HUDEP-2 (cell line): Measurements from ENCODE around the gene TRNP1.
"Not testable (repeated sequence)": the region's sequence is repeated elsewhere in the genome, so short reads cannot be mapped to it uniquely, and the experiment has no call there.

Experiments used
- DNase-seq, 76 experiments: peaks; one replicate each; lab custom pipeline; 2025; ENCODE audit not compliant: unreplicated experiment in 76 of 76; lab: John Stamatoyannopoulos, UW

Gene TRNP1, protein sequence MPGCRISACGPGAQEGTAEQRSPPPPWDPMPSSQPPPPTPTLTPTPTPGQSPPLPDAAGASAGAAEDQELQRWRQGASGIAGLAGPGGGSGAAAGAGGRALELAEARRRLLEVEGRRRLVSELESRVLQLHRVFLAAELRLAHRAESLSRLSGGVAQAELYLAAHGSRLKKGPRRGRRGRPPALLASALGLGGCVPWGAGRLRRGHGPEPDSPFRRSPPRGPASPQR

DNA sequence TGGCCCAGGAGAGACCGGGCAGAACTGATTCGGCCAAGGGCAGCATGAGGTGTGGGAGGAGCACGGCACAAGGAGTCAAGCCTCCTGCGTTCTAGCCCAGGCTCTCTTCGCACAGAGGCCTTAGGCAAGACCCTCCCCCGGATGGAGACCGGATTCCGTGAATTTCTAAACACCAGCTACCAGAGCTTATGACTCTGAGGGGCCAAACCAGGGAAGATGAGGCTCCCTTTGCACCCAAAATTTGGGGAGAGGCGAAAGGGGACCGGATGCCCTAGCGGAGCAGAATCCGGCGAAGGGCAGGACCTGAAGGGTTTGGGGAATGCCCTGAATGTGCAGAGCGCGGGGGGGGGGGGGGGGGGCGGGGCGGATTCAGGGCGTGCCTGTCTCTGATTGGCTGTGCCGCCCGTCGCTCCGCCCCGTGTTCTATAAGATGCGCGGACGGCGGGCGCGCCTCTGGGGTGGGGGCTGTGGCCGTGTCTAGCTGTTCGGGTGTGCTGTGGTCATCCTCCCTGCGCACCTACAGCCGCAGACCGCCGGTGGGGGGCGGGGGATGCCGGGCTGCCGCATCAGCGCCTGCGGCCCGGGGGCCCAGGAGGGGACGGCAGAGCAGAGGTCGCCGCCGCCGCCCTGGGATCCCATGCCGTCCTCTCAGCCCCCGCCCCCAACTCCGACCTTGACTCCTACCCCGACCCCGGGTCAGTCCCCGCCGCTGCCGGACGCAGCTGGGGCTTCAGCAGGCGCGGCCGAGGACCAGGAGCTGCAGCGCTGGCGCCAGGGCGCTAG lies at the start of gene TRNP1:
TSS of gene TRNP1 (plus strand) at position 456 of the 783 bp plus-strand sequence. CDS start at position 551, 95 bp downstream.
- peak in 51 of 76 experiments; percentile 5 to 70 (median 44) for DNase-seq

DNA sequence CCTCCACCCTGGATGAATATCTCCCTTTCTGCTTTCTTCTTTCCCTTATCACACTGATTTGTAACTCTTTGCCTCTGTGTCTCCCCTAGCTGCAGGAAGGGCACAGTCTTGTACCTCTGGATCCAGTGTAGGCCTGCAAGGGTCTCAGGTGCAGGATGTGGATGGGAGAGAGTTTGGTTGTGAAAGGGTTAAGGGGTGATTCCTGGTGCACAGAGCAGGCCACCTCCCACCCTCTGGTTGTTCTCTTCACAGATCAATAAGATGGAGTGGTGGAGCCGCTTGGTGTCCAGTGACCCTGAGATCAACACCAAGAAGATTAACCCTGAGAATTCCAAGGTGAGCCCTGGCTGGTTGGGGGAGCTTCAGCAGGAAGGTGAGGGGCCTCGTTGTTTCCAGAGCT lies 48.4 kb upstream of the TRNP1 start:
- DNase-seq: no peak

DNA sequence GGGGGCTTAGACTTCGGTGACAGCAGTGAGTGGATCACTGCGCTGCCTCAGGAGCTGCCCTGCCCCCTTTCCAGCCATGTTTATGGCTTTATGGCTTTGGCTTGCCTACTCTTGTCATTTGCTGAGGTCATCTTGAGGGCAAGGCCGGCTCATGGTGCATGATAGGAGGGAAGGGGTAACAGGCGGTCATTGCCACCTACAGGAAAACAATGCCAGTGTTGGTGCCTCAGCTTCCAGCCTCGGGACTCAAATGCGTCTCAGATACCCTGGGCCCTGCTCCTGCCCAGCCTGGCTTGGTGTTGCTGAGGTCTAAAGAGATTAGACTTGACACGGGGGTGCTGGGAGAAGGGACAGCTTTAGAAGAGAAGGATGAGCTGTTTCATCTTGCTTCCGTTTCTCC lies 47.8 kb upstream of the TRNP1 start:
- DNase-seq: no peak

DNA sequence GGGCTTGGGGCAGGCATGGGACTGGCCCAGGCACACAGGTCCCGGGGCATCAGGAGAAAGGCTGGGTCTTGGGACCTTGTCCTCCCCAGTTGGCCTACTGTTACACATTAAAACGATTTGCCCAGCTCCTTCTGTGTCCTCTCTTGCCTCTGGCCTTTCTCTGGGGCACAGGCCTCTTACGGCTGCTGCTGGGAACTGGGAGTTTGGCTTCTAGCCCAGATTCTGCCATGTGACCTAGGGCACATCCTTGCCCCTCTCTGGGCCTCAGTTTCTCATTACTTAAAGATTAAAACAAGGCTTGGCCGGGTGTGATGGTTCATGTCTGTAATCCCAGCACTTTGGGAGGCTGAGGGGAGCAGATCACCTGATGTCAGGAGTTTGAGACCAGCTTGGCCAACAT lies 47.2 kb upstream of the TRNP1 start:
- DNase-seq: no peak

DNA sequence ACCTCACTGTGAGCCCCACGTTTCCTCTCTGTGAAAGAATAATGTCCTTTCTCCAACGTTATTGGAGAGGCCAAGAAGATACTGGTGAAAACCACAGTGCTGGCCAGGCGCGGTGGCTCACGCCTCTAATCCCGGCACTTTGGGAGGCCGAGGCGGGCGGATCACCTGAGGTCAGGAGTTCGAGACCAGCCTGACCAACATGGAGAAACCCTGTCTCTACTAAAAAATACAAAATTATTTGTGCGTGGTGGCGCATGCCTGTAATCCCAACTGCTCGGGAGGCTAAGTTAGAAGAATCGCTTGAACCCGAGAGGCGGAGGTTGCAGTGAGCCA lies 44.8 kb upstream of the TRNP1 start:
- DNase-seq: not testable (repeated sequence)

DNA sequence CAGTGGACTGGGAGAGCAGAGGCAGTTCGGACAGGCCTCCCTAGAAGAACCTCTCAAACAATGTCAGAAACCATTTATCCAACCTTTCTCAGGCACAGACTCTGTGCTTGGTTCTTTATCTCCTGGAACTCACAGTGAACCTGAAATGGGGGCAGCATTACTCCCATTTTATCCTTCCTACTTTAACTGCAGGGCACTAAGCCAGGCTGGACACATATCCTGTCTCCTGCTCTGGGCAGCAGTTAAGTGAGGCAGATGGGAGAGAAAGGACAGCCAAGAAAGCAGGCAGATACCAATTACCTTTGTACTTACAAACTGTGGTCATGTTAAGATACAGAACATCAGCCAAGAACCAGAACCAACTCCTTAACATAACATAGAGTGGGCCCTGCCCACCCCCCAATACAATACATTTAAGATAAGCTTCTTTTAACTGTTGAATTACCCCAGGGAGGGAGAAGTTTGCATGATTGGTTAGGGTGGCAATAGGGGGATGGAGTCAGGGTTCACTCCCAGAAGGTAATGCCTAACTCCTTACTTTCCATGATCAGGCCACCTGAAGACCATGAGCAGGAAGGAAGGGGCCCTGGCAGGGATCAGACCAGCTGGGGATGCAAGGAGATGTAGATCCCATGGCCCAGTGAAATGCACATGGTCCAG lies 44.1 kb upstream of the TRNP1 start:
- no peak for DNase-seq

DNA sequence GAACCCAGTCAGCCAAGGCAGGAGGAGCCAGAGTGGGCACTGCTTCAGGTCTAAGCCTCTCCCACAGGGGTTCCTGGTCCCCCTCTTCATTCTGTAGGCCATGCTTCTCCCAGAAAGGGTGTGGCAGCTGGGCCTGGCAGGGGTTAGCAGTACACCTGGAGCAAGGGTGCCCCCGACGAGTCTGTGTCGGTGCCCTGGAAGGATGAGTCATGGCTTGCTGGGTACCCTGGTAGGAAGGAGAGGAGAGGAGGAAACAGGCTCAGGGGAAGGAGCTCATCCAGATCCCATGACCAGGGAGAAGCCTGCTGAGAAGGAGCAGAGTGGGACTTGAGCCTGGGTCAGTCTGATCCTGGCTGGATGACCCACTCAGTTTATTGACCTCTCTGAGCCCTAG lies 43.6 kb upstream of the TRNP1 start:
- DNase-seq: peak in 1 of 76 experiments; percentile 6

DNA sequence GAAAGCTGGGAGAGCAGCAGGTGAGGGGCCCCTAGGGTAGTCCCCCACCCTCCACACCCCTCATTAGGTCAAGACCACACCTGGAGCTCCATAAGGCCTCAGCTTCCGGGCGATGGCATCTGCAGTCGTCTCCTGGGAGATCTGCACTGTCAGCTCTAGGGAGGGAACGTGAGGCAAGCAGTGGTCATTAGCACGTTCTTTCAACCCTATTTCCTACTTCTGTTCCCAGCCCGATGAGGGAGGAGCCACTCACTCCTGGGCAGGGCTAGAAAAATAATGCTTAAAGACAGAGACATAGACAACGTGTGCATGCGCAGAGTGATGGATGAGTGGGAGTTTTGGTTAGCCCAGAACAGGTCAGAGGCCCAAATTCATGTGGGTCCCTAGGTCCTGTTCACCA lies 42.9 kb upstream of the TRNP1 start:
- DNase-seq: no peak

DNA sequence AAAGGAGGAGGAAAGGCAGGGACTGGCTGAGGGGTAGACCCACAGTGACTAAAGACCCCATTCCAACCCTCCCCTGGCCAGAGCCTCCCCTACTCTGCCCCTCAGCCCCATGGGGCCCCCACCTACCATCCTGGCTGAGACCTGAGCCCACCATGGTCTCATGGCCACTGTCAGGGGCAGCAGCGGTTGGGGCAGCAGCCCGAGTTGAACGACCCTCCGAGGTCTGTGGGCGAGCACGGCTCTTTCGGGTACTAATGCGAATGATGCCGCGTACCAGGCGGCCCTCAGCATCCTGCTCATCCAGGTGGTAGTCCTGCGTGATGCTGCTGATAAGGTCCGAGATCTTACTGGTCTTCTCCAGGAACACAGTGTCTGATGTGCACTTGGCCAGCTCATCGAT lies 42.3 kb upstream of the TRNP1 start:
- no peak for DNase-seq

DNA sequence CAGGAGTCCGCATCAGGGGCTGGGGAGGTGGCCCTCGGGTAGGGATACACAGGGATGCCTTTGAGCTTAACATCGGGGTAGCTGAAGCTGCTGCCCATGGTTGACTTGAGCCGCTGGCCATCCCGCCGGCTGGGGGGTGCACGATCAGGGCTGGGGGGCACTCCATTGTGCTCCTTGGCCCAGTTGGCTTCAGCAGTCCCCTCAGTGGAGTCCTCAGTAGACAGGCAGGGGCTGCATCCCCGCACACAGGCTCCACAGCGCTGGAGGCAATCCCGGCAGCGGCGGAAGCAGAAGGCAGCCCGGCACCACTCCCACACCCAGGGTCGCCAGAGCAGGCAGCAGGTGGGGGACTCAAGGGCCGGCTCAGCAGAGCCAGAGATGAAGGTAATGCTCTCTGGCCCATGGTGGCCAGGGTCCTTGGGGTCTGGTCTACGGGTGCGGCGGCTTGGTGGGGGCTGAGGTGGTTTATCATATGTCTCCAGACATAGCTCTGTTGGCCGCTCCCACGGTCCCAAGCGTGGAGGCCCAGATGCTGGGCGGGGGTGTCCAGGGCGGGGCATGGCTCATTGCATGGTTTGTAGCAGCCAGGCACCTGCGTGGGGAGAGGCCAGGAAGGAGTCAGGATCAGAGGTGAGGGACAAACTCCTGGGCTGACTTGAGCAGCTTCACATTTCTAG lies 41.5 kb upstream of the TRNP1 start:
- DNase-seq: peak in 20 of 76 experiments; percentile 5 to 37 (median 16)

DNA sequence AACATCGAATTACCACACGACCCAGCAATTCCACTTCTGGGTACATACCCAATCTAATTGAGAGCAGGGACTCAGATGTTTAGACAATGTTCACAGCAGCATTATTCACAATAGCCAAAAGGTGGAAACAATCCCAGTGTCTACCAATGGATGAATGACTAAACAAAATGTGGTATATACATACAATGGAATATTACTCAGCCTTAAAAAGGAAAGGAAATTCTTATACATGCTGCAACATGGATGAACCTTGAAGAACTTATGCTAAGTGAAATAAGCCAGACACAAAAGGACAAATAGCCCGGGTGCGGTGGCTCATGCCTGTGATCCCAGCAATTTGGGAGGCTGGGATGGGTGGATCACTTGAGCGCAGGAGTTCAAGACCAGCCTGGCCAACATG lies 40.1 kb upstream of the TRNP1 start:
- DNase-seq: no peak

DNA sequence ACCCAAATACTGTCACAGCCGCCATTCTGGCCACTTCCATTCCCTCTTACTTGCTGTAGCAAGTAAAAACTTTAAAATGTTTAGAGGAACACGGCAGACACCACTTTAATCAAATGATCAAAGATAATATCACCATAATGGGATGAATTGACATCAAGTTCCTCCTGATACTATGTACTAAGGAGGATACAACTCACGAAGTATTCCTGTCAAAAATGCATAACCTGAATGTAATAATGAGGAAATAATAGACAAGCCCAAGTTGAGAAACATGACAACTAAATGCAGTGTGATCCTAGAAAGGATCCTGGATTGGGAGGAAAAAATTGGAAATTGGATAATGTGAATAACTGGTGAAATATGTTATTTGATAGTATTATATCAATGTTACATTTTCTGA lies 37.2 kb upstream of the TRNP1 start:
- no peak for DNase-seq

DNA sequence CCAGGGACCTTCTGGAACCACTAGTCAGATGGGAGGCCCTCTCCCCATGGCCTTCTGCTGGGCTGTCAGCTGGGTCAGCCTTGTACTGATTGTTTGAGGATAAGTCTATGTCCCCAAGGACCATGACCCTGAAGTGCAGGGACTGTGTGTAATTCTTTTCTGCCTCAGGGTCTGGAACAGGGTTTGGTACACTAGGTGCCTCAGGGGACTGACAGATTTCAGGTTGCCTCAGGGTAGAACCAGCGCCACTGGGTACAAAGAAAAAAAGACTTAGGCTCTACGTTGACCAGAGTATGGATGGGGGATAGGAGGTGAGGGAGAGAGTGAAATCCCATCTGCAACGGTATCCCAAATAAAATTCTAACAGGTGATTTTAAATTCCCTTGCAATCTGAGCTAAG lies 36.2 kb upstream of the TRNP1 start:
- no peak for DNase-seq

DNA sequence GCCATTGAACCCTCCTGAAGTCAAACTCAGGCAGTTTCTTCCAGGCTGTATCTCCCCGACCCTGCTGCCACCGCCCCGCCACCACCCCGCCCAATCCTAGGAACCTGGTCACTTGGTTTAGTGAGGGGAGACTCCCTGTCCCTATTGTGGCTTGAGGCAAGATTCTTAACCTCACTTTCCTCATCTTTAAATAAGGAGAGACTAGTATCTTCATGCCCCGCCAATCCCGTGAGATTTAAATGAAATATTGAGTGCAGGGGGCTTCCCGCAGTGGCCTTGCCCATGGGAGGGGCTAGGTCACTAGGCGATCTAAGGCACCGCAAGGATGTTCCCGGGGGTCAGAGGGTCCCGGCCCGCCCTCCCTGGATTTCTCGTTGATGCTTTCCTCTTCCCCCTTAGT lies 34.2 kb upstream of the TRNP1 start:
- no peak for DNase-seq

DNA sequence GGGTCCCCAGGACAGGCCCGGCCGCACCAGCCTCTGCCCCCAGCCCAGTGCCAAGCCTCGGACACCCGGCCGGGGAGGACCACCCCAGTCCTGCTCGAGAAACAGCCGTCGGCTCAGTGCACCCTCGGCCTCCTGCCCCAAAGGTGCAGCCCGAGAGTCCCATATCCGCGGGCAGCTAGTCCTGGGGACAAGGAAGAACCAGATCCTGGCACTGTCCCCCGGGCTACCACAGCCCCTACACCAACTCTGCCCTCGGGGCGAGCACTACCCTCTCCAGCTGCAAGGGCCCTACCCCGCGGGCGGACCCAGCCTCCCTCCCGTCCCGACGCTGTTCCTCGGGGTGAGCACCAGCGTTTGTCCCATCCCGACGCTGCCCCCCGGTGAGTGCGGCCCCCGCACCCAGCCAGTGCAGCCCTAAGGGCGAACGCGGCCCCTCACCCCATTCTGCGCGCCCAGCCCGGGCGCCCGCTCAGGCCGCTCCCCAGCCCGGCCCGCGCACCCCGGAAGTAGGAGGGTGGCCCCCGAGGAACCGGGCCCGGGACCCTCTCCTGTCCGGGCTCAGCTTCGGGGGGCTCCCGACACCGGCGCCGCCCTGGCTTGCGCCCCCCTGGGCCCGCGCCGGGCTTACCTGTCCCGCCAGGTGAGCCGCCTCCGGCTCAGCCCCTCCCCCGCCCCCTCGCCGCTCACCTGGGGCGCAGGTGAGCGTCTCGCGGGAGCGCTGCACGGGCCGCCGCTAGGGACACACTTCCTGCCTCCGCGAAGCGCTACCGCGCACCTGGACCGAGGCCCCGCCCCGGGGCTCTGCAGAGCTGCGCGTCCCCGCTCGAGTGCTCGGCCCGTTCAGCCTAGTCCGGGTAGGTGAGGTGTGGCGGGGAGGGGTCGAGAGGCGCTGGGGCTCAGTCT lies 33.5 kb upstream of the TRNP1 start, which contains the start of gene KDF1:
TSS of gene KDF1 (minus strand) at position 747 of the 903 bp plus-strand sequence. CDS start 8,088 bp downstream, outside the sequence.
- DNase-seq: no peak

DNA sequence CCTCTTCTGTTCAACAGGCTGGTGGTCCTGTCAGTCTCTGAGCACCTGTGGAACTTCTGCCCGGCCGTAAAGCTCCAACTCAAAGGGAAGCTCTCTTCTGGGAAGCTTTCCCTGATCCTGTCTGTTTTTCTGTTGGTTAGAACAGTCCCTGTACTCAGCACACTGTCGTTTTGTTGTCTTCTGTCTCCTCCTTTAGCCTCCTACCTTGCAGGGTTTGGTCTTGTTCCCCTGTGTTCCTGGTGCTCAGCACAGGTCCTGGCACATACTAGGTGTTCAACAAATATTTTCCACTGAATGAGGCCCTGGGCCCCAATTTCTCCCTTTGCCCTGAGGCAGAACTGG lies 32.9 kb upstream of the TRNP1 start:
- no peak for DNase-seq

DNA sequence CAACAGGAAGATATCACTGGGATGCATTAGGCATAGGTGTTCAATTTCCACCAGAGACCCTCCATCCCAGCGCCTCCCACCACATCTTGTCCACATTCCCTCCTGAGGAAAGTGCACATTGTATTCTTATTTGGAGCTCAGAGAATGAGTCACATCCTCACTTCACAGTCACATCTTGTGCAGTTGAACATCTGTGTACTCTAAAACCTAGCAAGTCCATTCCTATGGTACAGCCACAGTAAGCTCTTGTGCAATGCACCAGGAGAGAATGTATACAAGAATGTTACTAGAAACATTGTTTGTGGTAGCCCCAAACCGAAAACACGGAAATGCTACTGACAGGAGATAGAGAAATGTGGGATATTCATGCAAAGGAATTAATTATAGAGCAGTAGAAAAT lies 31.7 kb upstream of the TRNP1 start:
- DNase-seq: no peak

DNA sequence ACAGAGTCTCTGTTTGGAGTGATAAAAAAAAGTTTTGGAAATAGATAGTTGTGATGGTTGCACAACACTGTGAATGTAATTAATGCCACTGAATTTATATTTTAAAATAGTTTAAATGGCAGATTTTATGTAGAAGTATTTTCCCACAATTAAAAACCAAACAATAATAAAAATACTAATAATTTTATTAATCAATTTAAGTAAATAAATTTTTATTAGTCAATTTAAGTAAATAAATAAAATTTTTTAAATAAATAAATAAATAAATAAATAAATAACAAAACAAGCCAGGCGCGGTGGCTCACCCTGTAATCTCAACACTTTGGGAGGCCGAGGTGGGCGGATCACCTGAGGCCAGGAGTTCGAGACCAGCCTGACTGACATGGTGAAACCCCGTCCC lies 28.3 kb upstream of the TRNP1 start:
- no peak for DNase-seq

DNA sequence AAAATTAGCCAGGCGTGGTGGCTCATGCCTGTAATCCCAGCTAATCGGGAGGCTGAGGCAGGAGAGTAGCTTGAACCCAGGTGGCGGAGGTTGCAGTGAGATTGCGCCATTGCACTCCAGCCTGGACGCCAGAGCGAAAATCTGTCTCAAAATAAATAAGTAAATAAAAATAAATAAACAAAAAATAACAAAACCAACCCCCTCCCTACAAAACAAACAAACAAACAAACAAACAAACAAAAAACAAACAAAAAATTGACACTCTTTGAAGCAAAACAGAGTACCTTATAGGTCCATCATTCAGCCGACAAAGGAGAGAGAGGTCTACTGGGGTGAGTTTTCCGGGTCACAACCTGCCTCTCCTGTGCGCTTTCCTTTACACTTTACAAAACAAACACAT lies 27.9 kb upstream of the TRNP1 start:
- no peak for DNase-seq

DNA sequence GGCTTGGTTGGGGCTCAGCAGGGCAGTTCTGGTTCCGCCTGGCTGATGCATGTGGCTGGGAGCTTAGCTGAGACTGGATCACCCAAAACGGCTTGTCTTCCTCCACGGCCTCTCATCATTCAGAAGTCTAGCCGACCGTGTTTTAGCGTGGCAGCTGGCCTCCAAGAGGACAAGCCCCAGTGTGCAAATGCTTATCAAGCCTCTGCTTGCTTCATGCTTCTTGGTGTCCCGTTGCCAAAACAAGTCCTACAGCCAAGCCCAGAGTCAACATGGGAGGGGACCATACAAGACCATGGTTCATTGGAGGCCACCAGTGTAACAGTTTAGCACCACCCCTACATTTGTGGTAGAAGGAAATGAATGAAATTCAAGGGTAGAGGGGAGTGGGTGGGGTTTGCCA lies 22.7 kb upstream of the TRNP1 start:
- DNase-seq: no peak
